ENCODE results near the gene ARX. TPM values are rescaled to one million over a fixed set of nuclear protein-coding genes. Genes with fewer than 3 reads are reported as not detected.

ARX gene
- total RNA-seq, 1 experiment from 2014 or later, result 0.24 TPM

DNA sequence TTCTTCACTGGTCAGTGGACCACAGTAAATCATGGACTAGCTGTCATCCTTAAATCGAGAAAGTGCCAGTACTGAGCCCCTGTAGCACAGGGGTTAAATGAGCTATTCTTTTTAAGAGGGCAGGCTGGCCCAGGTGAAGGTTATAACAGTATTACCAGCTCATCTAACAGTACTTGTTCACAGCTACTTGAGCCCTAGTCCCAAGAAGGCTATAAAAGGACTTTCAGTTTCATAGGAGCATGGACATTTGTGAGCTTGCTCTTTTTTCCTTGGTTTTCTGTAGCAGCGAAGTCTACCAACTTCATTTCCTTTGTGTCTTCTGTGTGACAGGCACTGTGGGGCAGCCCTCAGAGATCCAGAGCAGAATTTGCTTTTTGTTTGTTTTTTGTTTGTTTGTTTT, 61.0 kb downstream of the ARX start:
- DNase-seq, result no peak
- Mint-ChIP-seq H3K27me3 (ENCODE audit: low read depth) (no peaks in the 10 kb centered on the region), H3K4me3 (no peak overlapping the region), H3K9me3 (no peaks in the 10 kb centered on the region), H3K36me3 (ENCODE audit: insufficient read depth in 1 of 3, low read depth in 3 of 3) (peaks cover 0 to 4% (median 3%) of the 10 kb centered on the region in 3 experiments; a peak in 2 of 7 replicates), H3K27ac (no peak overlapping the region), H3K4me1 (peaks cover 40 to 50% of the 10 kb centered on the region in 2 experiments)
- Histone ChIP-seq H4K20me1 (ENCODE audit: control insufficient read depth, insufficient read depth, insufficient read length) (no peaks in the 10 kb centered on the region), H2AK5ac (ENCODE audit: insufficient read length, low read length) (no peak overlapping the region), H3K9me3 (ENCODE audit: control insufficient read depth, low read depth, low read length) (no peaks in the 10 kb centered on the region), H3K79me1 (ENCODE audit: insufficient read depth, low read depth, low read length, poor library complexity, severe bottlenecking) (no peaks in the 10 kb centered on the region), H3K4ac (ENCODE audit: low read depth, low read length) (no peak overlapping the region), H3K27me3 (ENCODE audit: insufficient read depth, low read length) (no peaks in the 10 kb centered on the region), H2BK5ac (ENCODE audit: insufficient read length, low read length) (no peak overlapping the region), H3K79me2 (ENCODE audit: insufficient read depth, low read length) (no peaks in the 10 kb centered on the region), H3K4me2 (ENCODE audit: insufficient read depth, insufficient read length, low read length) (no peak overlapping the region), H2BK12ac (ENCODE audit: insufficient read length, low read depth, low read length) (no peak overlapping the region), H2BK15ac (ENCODE audit: low read depth, low read length) (no peak overlapping the region), H3T11ph (ENCODE audit: low read length) (no peak overlapping the region), H3K23ac (ENCODE audit: insufficient read length, low read depth, low read length) (no peak overlapping the region), H3K18ac (ENCODE audit: insufficient read length, low read depth, low read length) (no peak overlapping the region), H3K56ac (ENCODE audit: insufficient read length, low read depth, low read length) (no peak overlapping the region), H3K9ac (ENCODE audit: extremely low read depth, insufficient read length, low read length) (no peak overlapping the region), H4K8ac (replicated peaks; ENCODE audit: insufficient read length, low read depth, low read length) (no peak overlapping the region), H2AFZ (ENCODE audit: low read length) (no peak overlapping the region), H3K23me2 (ENCODE audit: insufficient read length, low read depth, low read length, poor library complexity, severe bottlenecking) (no peaks in the 10 kb centered on the region), H2BK20ac (ENCODE audit: low read depth, low read length, poor library complexity, severe bottlenecking) (no peak overlapping the region), H3K14ac (ENCODE audit: insufficient read depth, low read length) (no peak overlapping the region), H3K4me1 (ENCODE audit: insufficient read depth, low read length) (no peaks in the 10 kb centered on the region; the same call in 1 of the 2 replicates), H4K91ac (ENCODE audit: insufficient read length, low read depth, low read length) (no peak overlapping the region), H4K5ac (ENCODE audit: insufficient read length, low read depth, low read length) (no peak overlapping the region), H3K27ac (ENCODE audit: insufficient read length, low read depth, low read length) (no peak overlapping the region), H2BK120ac (ENCODE audit: low read depth, low read length, poor library complexity, severe bottlenecking) (no peak overlapping the region)
- TF ChIP-seq, protein P1, sequence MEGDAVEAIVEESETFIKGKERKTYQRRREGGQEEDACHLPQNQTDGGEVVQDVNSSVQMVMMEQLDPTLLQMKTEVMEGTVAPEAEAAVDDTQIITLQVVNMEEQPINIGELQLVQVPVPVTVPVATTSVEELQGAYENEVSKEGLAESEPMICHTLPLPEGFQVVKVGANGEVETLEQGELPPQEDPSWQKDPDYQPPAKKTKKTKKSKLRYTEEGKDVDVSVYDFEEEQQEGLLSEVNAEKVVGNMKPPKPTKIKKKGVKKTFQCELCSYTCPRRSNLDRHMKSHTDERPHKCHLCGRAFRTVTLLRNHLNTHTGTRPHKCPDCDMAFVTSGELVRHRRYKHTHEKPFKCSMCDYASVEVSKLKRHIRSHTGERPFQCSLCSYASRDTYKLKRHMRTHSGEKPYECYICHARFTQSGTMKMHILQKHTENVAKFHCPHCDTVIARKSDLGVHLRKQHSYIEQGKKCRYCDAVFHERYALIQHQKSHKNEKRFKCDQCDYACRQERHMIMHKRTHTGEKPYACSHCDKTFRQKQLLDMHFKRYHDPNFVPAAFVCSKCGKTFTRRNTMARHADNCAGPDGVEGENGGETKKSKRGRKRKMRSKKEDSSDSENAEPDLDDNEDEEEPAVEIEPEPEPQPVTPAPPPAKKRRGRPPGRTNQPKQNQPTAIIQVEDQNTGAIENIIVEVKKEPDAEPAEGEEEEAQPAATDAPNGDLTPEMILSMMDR (conservative IDR thresholded peaks at IDR 0.05), result no peak
- whole genome bisulfite sequencing (ENCODE audit: extremely low coverage, insufficient read length, low lambda C conversion rate), result no CpG with 5 or more reads among the region's 2 CpGs
